NB4 (cell line): ENCODE data around the gene DNAJA3.

Source experiments
- DNase-seq: peaks from one replicate; pipeline ENCODE4 v3.0.0; 2010; ENCODE audit warnings: low read depth
- H3K4me3 ChIP-seq: one replicate; pipeline ENCODE4 v1.5.1; 2011; ENCODE audit warnings: mild to moderate bottlenecking, low read depth, low read length, moderate library complexity
- MAX ChIP-seq: IDR thresholded peaks from 2 replicates; pipeline ENCODE4 v1.6.1; 2011; ENCODE audit warnings: low read depth, low read length
- MYC ChIP-seq: IDR thresholded peaks from 2 replicates; pipeline ENCODE4 v1.6.1; 2011; ENCODE audit warnings: low read depth, low read length
- POLR2A ChIP-seq: IDR thresholded peaks from 2 replicates; pipeline ENCODE4 v1.6.1; 2011; ENCODE audit warnings: mild to moderate bottlenecking; ENCODE audit not compliant: insufficient read length; ENCODE audit errors: extremely low read depth
- TF ChIP-seq, protein P1 (sequence below): IDR thresholded peaks from one replicate; pipeline ENCODE4 v1.5.1; 2012; ENCODE audit warnings: low read depth, low read length

DNAJA3 gene

DNA sequence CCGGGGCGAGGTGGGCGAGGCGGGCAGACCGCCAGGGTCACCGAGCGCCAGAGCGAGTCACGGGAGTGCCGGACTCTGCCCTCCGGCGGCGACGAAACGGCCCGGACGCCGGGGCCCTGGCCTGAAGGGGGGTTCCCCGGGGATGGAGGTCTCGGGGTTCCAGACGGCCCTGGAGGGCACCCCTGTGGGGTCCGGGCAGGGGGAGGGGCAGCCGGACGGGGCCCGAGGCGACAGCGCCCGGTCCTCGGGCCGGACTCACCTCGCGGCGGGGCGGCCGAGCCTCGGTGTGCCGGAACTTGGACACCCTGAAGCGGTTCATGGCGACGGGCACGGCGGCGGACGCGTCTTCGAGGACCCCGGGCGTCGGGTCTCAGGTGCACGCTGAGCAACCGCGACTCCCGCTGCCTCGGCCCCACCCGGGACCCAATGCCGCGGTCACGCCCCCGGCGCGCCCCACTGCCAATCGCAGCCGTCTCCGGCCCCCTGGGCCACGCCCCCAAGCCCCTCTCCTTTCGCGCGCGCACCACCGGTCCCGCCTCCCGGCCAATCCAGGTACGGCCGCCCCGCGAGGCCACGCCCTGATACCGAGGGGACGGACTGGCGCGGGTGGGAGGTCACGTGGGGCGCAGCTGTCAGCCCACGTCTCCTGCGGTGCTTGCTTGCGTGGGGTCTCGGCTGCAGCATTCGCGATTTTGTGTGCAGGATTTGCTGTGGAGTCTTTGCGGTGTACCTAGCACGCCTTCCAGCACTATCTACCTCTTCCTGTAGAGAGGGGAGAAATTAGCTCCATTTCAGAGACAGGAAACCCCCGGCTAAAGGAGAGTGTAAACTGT lies 9.3 kb upstream of the DNAJA3 start, which contains the start of gene CORO7:
Gene CORO7 (minus strand): TSS at position 397 of the 833 bp plus-strand sequence. CDS start 78 bp downstream, at position 319.
- no peak; the same call in none of the 2 replicates for TF ChIP-seq MYC
- TF ChIP-seq, protein P1, sequence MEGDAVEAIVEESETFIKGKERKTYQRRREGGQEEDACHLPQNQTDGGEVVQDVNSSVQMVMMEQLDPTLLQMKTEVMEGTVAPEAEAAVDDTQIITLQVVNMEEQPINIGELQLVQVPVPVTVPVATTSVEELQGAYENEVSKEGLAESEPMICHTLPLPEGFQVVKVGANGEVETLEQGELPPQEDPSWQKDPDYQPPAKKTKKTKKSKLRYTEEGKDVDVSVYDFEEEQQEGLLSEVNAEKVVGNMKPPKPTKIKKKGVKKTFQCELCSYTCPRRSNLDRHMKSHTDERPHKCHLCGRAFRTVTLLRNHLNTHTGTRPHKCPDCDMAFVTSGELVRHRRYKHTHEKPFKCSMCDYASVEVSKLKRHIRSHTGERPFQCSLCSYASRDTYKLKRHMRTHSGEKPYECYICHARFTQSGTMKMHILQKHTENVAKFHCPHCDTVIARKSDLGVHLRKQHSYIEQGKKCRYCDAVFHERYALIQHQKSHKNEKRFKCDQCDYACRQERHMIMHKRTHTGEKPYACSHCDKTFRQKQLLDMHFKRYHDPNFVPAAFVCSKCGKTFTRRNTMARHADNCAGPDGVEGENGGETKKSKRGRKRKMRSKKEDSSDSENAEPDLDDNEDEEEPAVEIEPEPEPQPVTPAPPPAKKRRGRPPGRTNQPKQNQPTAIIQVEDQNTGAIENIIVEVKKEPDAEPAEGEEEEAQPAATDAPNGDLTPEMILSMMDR: no peak
- peak; percentile 69 for TF ChIP-seq POLR2A
- peak; percentile 96 for TF ChIP-seq MAX
- peak; percentile 94 for DNase-seq

DNA sequence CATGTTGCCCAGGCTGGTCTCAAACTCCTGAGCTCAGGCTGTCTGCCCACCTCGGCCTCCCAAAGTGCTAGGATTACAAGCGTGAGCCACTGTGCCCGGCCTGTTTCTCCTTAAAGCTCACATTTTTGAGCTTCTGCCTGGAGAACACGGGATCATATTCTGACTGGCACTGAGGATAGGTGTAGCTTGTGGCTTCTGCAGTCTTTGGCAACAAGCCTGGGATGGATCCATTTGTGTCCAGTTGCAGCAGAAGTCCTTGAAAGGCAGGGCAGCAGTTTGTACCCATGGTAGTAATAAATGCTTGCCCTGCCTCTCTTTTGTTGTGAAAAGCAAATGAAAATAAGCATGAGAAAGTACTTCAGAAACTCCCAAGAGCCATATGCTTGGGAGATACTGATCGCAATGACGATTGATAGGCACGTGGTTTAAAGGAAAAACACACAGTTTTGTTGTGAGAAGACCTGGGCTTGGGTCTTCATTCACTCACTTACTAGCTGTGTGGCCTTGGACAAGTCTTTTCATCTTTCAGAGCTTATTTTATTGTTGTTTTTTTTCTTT lies 6.2 kb upstream of the DNAJA3 start:
- H3K4me3 ChIP-seq: no peak overlapping the region
- TF ChIP-seq POLR2A (no peak), MYC (no peak), MAX (no peak)
- TF ChIP-seq, protein P1: no peak
- DNase-seq: no peak

More for the DNA sequence above, 9.3 kb upstream of the DNAJA3 start, which contains the start of gene CORO7:
- peak within 1 kb of the TSS; percentile 86 for H3K4me3 ChIP-seq

- peak; percentile 34 for DNase-seq
- TF ChIP-seq, protein P1: no peak
- TF ChIP-seq POLR2A (no peak), MAX (no peak), MYC (no peak)
- H3K4me3 ChIP-seq: no peak overlapping the region
Measured at GRCh38 chr16:4420505-4421105, 5.1 kb upstream of the DNAJA3 start.

DNA sequence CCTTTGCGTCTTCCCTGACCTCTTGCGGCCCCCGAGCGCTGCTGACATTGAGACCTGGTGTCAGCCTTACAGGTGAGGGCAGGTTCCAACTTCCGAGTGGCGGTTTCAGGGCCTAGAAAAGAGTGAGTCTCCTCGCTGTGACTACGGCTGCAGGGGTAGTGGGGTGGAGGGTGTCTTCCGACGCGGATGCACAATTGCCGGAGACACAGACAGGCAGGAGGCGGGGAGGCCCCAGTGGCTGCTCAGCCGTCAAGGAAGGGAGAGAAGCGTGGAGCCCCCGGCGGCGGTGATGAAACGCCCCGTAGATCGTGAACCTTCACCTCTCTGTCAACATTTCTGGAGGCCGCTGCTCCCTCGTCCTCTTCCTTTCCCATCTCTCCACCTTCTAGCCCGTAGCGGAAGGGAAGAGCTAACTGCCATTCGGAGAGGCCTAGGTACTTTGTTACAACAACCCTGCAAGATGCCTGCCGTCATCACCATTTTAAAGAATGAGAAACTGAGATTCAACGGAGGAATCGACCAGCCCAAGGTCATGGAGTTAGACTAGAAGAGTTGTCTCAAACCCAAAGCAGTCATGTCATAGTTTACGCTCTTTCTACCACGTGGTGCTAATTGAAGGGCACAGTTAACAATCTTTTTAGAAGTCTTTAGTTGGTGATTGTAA lies 485 bp downstream of the DNAJA3 start:
- H3K4me3 ChIP-seq: peak overlapping the region; percentile 94
- peak; percentile 52 for DNase-seq
- TF ChIP-seq, protein P1: no peak
- no peak; the same call in 1 of the 2 replicates for TF ChIP-seq MYC
- TF ChIP-seq MAX: peak; percentile 31; the same call in 1 of the 2 replicates
- no peak for TF ChIP-seq POLR2A

DNA sequence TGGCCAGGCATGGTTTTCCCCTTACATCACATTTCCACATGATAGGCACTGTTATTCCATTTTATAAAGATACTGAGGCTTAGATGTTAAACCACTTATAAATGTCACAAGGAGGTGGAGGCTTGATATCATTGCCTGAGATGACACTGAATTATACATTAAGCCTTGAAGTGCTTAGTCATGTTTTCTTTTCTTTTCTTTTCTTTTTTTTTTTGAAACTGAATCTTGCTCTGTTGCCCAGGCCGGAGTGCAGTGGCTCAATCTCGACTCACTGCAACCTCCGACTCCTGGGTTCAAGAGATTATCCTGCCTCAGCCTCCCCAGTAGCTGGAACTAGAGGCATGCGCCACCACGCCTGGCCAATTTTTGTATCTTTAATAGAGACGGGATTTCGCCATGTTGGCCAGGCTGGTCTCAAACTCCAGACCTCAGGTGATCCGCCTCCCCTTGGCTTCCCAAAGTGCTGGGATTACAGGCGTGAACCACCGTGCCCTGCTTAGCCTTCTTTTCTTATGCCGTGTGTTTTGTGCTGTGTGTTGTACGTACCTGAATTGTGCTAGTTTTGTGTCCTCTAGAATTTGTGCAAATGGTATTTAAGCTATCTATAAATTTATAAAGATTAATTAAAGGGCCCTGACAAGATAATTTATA lies 1.2 kb downstream of the DNAJA3 start:
- peak overlapping the region; percentile 94 for H3K4me3 ChIP-seq
- no peak for DNase-seq
- TF ChIP-seq POLR2A: no peak
- TF ChIP-seq, protein P1: no peak
- no peak for TF ChIP-seq MYC
- no peak for TF ChIP-seq MAX
